A549 (cell line): ENCODE measurements around the gene RMC1. TPM values are rescaled to one million over a fixed set of nuclear protein-coding genes. Genes with fewer than 3 reads are reported as not detected.
A peak's percentile ranks its signal among the peaks of the same experiment; 100 is the strongest.

Experiments used
- ATAC-seq, 2 experiments: fragments of 200-7000 bp in 1 of 2; fragments of >200 bp in 1 of 2; cut with Nextera tagmentation in 1 of 2; cut with Tn5 transposase in 1 of 2; 3 replicates each; pipeline versions ENCODE4 v1.8.0 to v1.9.1; 2018 to 2020; ENCODE audit warnings: mild to moderate bottlenecking in 1 of 2, moderate library complexity in 1 of 2
- CTCF ChIA-PET: fragments of 300-600 bp; sonication (Branson Sonifier 250); formaldehyde crosslinking; extraction: SDS; loops from one replicate; lab custom pipeline; 2021; ENCODE audit warnings: antibody characterized with exemption, inconsistent platforms; lab: Yijun Ruan, JAX
- POLR2A ChIA-PET: fragments of 350-600 bp; formaldehyde crosslinking; extraction: SDS; loops from one replicate; lab custom pipeline; 2021; ENCODE audit warnings: antibody characterized with exemption, inconsistent platforms; lab: Yijun Ruan, JAX
- DNase-seq, 2 experiments: peaks; one replicate each; pipeline versions ENCODE4 v3.0.0 to v3.0.0-alpha.2; 2011 to 2016; ENCODE audit warnings: low read depth in 1 of 2, low spot score in 1 of 2
- FAIRE-seq: peaks from 2 replicates; lab custom pipeline; 2011; peaks lifted over from hg19 to GRCh38; lab: Jason Lieb, UNC
- H3K27ac ChIP-seq, 2 experiments: fragments of >200 bp; sonication (Bioruptor Twin); formaldehyde crosslinking; 3 replicates each; pipeline ENCODE4 v1.5.1; 2016 to 2017
- H3K4me1 ChIP-seq: fragments of >200 bp; sonication (Bioruptor Twin); formaldehyde crosslinking; 3 replicates; pipeline ENCODE4 v1.6.1; 2016
- H3K4me2 ChIP-seq: fragments of >200 bp; sonication (Bioruptor Twin); formaldehyde crosslinking; 3 replicates; pipeline ENCODE4 v1.6.1; 2016
- H3K4me3 ChIP-seq: fragments of >200 bp; sonication (Bioruptor Twin); formaldehyde crosslinking; 3 replicates; pipeline ENCODE4 v1.5.1; 2016
- H3K9me3 ChIP-seq: fragments of >200 bp; sonication (Bioruptor Twin); formaldehyde crosslinking; 3 replicates; pipeline ENCODE4 v1.6.1; 2016
- CBX8 ChIP-seq: fragments of 200-600 bp; sonication (generic); IDR thresholded peaks from 2 replicates; pipeline ENCODE4 v1.6.1; 2016
- CHD2 ChIP-seq: fragments of 150-350 bp; IDR thresholded peaks from 2 replicates; pipeline ENCODE4 v1.6.1; 2014; ENCODE audit warnings: low read length; ENCODE audit not compliant: partially characterized antibody
- CHD4 ChIP-seq: fragments of 200-600 bp; sonication (generic); IDR thresholded peaks from 2 replicates; pipeline ENCODE4 v1.6.1; 2016; ENCODE audit warnings: antibody characterized with exemption, mild to moderate bottlenecking, borderline replicate concordance
- CTCF ChIP-seq: fragments of >200 bp; sonication (Bioruptor Twin); formaldehyde crosslinking; IDR thresholded peaks from 3 replicates; pipeline ENCODE4 v1.5.1; 2016
- ESRRA ChIP-seq: fragments of 150-350 bp; IDR thresholded peaks from 2 replicates; pipeline ENCODE4 v1.6.1; 2014; ENCODE audit warnings: mild to moderate bottlenecking, low read length, borderline replicate concordance
- FOSL2 ChIP-seq, 2 experiments: fragments of 450-650 bp in 1 of 2; fragments of >200 bp in 1 of 2; sonication (Bioruptor Twin) in 1 of 2; formaldehyde crosslinking; IDR thresholded peaks; 2 replicates each; pipeline versions ENCODE4 v1.5.0 to v1.6.1; 2016 to 2020; ENCODE audit warnings: mild to moderate bottlenecking in 1 of 2, moderate library complexity in 1 of 2
- HDAC2 ChIP-seq: fragments of 200-600 bp; sonication (generic); IDR thresholded peaks from 2 replicates; pipeline ENCODE4 v1.6.1; 2016
- HOXA7 ChIP-seq: fragments of 250-450 bp; sonication (Bioruptor Pico); IDR thresholded peaks from 2 replicates; pipeline ENCODE4 v1.5.0; 2020; ENCODE audit warnings: mild to moderate bottlenecking, moderate library complexity
- HOXB13 ChIP-seq: fragments of 250-450 bp; sonication (Bioruptor Pico); IDR thresholded peaks from 2 replicates; pipeline ENCODE4 v1.5.0; 2020; ENCODE audit warnings: low read depth, mild to moderate bottlenecking, moderate library complexity
- KDM5A ChIP-seq: fragments of 200-600 bp; sonication (generic); IDR thresholded peaks from 2 replicates; pipeline ENCODE4 v1.6.1; 2016; ENCODE audit warnings: antibody characterized with exemption, mild to moderate bottlenecking
- MAX ChIP-seq: IDR thresholded peaks from 2 replicates; pipeline ENCODE4 v1.6.1; 2012
- NPAS2 ChIP-seq: fragments of 250-450 bp; sonication (Bioruptor Pico); IDR thresholded peaks from 2 replicates; pipeline ENCODE4 v1.8.0; 2022; ENCODE audit warnings: mild to moderate bottlenecking, moderate library complexity, borderline replicate concordance
- NR3C1 ChIP-seq: fragments of >200 bp; sonication (Bioruptor Twin); formaldehyde crosslinking; IDR thresholded peaks from 3 replicates; pipeline ENCODE4 v1.6.1; 2017
- PBX3 ChIP-seq: IDR thresholded peaks from 2 replicates; pipeline ENCODE4 v1.6.1; 2012
- PHF8 ChIP-seq: fragments of 200-600 bp; sonication (generic); IDR thresholded peaks from 2 replicates; pipeline ENCODE4 v1.6.1; 2016; ENCODE audit warnings: low read depth, mild to moderate bottlenecking, antibody characterized with exemption, moderate library complexity, borderline replicate concordance
- POLR2AphosphoS2 ChIP-seq: conservative IDR thresholded peaks from 2 replicates; pipeline ENCODE4 v1.6.1; 2012; ENCODE audit warnings: low read length, improper control_type of control experiment, inconsistent platforms
- RAD21 ChIP-seq, 2 experiments: fragments of >200 bp in 1 of 2; sonication (Bioruptor Twin) in 1 of 2; formaldehyde crosslinking in 1 of 2; IDR thresholded peaks in 1 of 2; conservative IDR thresholded peaks in 1 of 2; 2 replicates in 1 of 2; 3 replicates in 1 of 2; pipeline ENCODE4 v1.6.1; 2012 to 2018; ENCODE audit warnings: inconsistent platforms in 1 of 2
- RARB ChIP-seq: fragments of 250-450 bp; sonication (Bioruptor Pico); IDR thresholded peaks from 2 replicates; pipeline ENCODE4 v1.8.0; 2021; ENCODE audit warnings: mild to moderate bottlenecking, moderate library complexity
- RNF2 ChIP-seq: fragments of 200-600 bp; sonication (generic); IDR thresholded peaks from 2 replicates; pipeline ENCODE4 v1.6.1; 2016; ENCODE audit warnings: low read depth, mild to moderate bottlenecking, antibody characterized with exemption, moderate library complexity, borderline replicate concordance
- SMC3 ChIP-seq: fragments of >200 bp; sonication (Bioruptor Twin); formaldehyde crosslinking; IDR thresholded peaks from 3 replicates; pipeline ENCODE4 v1.6.1; 2018; ENCODE audit warnings: inconsistent platforms
- TFCP2L1 ChIP-seq: fragments of 250-450 bp; sonication (Bioruptor Pico); IDR thresholded peaks from 2 replicates; pipeline ENCODE4 v1.5.0; 2021; ENCODE audit warnings: mild to moderate bottlenecking
- ZFP36 ChIP-seq: fragments of 450-650 bp; IDR thresholded peaks from 2 replicates; pipeline ENCODE4 v1.6.1; 2014; ENCODE audit warnings: borderline replicate concordance; ENCODE audit not compliant: partially characterized antibody
- ZSCAN20 ChIP-seq: fragments of 250-450 bp; sonication (Bioruptor Pico); IDR thresholded peaks from 2 replicates; pipeline ENCODE4 v1.8.0; 2022; ENCODE audit warnings: mild to moderate bottlenecking, moderate library complexity
- WGBS: methylation state at CpG from one replicate; pipeline ENCODE4 v1.1.6; 2017; ENCODE audit errors: missing lambda C conversion rate; 5-methylcytosine and 5-hydroxymethylcytosine counted together
- polyA plus RNA-seq, 4 experiments: library from polyadenylated mRNA; depleted of rRNA in 3 of 4; stranded (reverse); fragments of >200 nt; fragmentation: RNase III in 1 of 4; extraction: RNeasy Plus Mini Kit Qiagen cat#74134 plus additional on column Dnase treatment in 1 of 4; gene quantifications; 2 replicates in 3 of 4; 3 replicates in 1 of 4; pipeline ENCODE4 v1.2.3, GENCODE V29; 2011 to 2017
- TF ChIP-seq, protein P1 (sequence below): IDR thresholded peaks from 2 replicates; pipeline ENCODE4 v1.6.1; 2012; ENCODE audit warnings: low read depth, borderline replicate concordance

RMC1 gene
- polyA plus RNA-seq, 2 of the 4 experiments (the other 2 are of a cell fraction) = 15.7 to 17.5 TPM

GRCh38 chr18:23498117-23498516 lies 5.2 kb upstream of the RMC1 start:
- ATAC-seq = no peak
- TF ChIP-seq RARB (CRISPR knock-in tag) = no peak
- no peak for TF ChIP-seq HDAC2
- no peak for TF ChIP-seq CBX8
- TF ChIP-seq ZSCAN20 (CRISPR knock-in tag) = no peak
- no peak overlapping the region for H3K4me2 ChIP-seq
- no peak for DNase-seq
- ChIA-PET POLR2A (interaction anchor here (1.6 kb wide), 1 partner anchor 641 kb away, joined by 5 read pairs; the partner anchor contains the start of gene CABYR), CTCF (interaction anchor here (0.6 to 2.9 kb wide), 19 partner anchors 10 to 420 kb away, joined by 3 to 15 read pairs (median 4); no protein-coding TSS in a partner anchor)
- H3K4me1 ChIP-seq = peaks cover 3% of the 10 kb centered on the region; the same call in 1 of the 3 replicates
- WGBS = 91% methylated on average over 2 of the region's 2 CpGs
- H3K4me3 ChIP-seq = no peak overlapping the region
- no peak overlapping the region for H3K27ac ChIP-seq
- H3K9me3 ChIP-seq = no peaks in the 10 kb centered on the region
- no peak for FAIRE-seq

DNA sequence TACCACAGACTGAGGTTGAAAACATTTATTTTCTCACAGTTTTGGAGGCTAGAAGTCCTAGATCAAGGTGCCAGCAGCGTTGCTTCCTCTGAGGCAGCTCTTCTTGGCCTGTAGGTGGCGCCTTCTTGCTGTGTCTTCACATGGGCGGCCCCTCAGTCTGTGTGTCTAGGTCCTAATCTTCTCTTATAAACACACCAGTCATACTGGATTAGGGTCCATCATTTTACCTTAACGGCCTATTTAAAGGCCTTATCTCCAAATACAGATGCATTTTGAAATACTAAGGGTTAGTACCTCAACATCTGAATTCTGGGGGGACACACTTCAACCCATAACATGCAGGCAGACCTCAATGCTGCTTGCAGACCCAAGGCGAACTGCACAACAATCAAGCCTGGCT lies 4.4 kb upstream of the RMC1 start:
- POLR2A ChIA-PET = interaction anchor here (1.6 kb wide), 1 partner anchor 640 kb away, joined by 5 read pairs; the partner anchor contains the start of gene CABYR
- WGBS = 15% methylated on average over 5 of the region's 5 CpGs
- no peak for FAIRE-seq
- peak; percentile 31 to 73 for DNase-seq
- Histone ChIP-seq H3K9me3 (no peaks in the 10 kb centered on the region), H3K4me3 (no peak overlapping the region), H3K4me2 (no peak overlapping the region), H3K27ac (no peak overlapping the region), H3K4me1 (peaks cover 3% of the 10 kb centered on the region; the same call in 1 of the 3 replicates)
- ATAC-seq = peak; percentile 55 to 73; a peak in 3 of 6 replicates
- TF ChIP-seq NPAS2 (CRISPR knock-in tag) (no peak), MAX (no peak), SMC3 (peak; percentile 51), NR3C1 (no peak), CTCF (peak; percentile 67), RAD21 (conservative IDR thresholded peaks at IDR 0.05 in 1 of 2, IDR thresholded peaks at IDR 0.05 in 1 of 2) (peak; percentile 65 to 70)
- CTCF ChIA-PET = interaction anchor here (0.6 to 2.9 kb wide), 21 partner anchors 10 to 420 kb away, joined by 3 to 15 read pairs (median 4); no protein-coding TSS in a partner anchor

DNA sequence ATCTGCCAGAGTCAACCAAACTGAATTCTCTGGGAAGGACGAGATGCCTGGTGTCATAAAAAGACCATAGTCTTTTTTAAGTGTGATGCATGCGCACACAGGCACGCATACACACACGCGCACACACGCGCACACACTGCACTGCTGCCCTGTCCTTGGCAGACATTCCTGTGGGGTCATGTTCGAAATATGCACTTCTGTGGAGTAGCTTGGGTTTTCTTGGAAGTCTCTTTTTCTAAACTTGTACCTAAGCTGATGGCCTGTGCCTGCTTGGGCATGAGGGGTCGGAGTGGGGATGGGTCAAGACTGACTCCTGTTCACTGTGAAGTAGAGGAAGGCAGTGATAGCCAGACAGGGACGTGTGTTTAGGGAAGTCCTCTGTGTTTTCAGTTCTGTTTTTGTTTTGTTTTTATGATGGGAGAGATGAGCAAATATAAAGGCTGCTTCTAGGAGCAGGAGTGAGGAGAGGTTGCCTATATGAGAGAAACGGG lies 4.0 kb upstream of the RMC1 start:
- Histone ChIP-seq H3K4me3 (no peak overlapping the region), H3K9me3 (no peaks in the 10 kb centered on the region), H3K27ac (no peak overlapping the region), H3K4me2 (no peak overlapping the region), H3K4me1 (peaks cover 4% of the 10 kb centered on the region)
- CTCF ChIA-PET = interaction anchor here (0.6 to 2.9 kb wide), 14 partner anchors 8 to 229 kb away, joined by 3 to 15 read pairs (median 4); no protein-coding TSS in a partner anchor
- POLR2A ChIA-PET = interaction anchor here (1.6 kb wide), 1 partner anchor 639 kb away, joined by 5 read pairs; the partner anchor contains the start of gene CABYR
- ATAC-seq (no peak), DNase-seq (no peak), FAIRE-seq (no peak)
- 65% methylated on average over 11 of the region's 11 CpGs for WGBS
- TF ChIP-seq PBX3 (no peak), FOSL2 (IDR thresholded peaks at IDR 0.05) (no peak), FOSL2 (CRISPR knock-in tag; IDR thresholded peaks at IDR 0.05) (no peak), CHD2 (no peak), CHD4 (no peak), MAX (no peak), HOXB13 (CRISPR knock-in tag) (no peak), POLR2AphosphoS2 (no peak), PHF8 (no peak), HDAC2 (no peak), TFCP2L1 (CRISPR knock-in tag) (no peak), RNF2 (no peak), ZFP36 (no peak), KDM5A (no peak), HOXA7 (no peak), ESRRA (no peak)
- TF ChIP-seq, protein P1, sequence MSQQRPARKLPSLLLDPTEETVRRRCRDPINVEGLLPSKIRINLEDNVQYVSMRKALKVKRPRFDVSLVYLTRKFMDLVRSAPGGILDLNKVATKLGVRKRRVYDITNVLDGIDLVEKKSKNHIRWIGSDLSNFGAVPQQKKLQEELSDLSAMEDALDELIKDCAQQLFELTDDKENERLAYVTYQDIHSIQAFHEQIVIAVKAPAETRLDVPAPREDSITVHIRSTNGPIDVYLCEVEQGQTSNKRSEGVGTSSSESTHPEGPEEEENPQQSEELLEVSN = no peak
